GM12878 (cell line): ENCODE data around the gene LEF1. TPM values are rescaled to one million over a fixed set of nuclear protein-coding genes. Genes with fewer than 3 reads are reported as not detected.

Source experiments
- ATAC-seq: fragments of 200-7000 bp; cut with Tn5 transposase; 3 replicates; pipeline ENCODE4 v1.9.1; 2020; ENCODE audit warnings: mild to moderate bottlenecking, moderate library complexity
- BruUV-seq: library from RNA; stranded (reverse); fragments of 400-500 nt; replicated peaks from 2 replicates; lab custom pipeline; 2021; lab: Mats Ljungman, UMichigan
- CTCF ChIA-PET: fragments of 300-600 bp; sonication (Branson Sonifier 250); formaldehyde crosslinking; extraction: SDS; loops from one replicate; lab custom pipeline; 2021; ENCODE audit warnings: inconsistent platforms; lab: Yijun Ruan, JAX
- POLR2A ChIA-PET: fragments of 350-600 bp; formaldehyde crosslinking; extraction: SDS; loops from one replicate; lab custom pipeline; 2021; ENCODE audit warnings: inconsistent platforms; lab: Charles Lee
- RAD21 ChIA-PET: fragments of 300-600 bp; sonication (Branson Sonifier 250); formaldehyde crosslinking; loops from one replicate; lab custom pipeline; 2023; ENCODE audit warnings: antibody characterized with exemption; ENCODE audit not compliant: unreplicated experiment; lab: Charles Lee
- SMC1A ChIA-PET: fragments of 300-600 bp; sonication (Branson Sonifier 250); formaldehyde crosslinking; loops from one replicate; lab custom pipeline; 2023; ENCODE audit not compliant: unreplicated experiment, uncharacterized antibody; lab: Charles Lee
- DNase-seq: peaks from one replicate; pipeline ENCODE4 v3.0.0-alpha.2; 2011; ENCODE audit warnings: low read depth, low spot score
- FAIRE-seq: peaks from 3 replicates; lab custom pipeline; 2011; peaks lifted over from hg19 to GRCh38; lab: Jason Lieb, UNC
- H2AFZ ChIP-seq: 2 replicates; pipeline ENCODE4 v1.6.0; 2011; ENCODE audit warnings: low read depth, low read length, control low read depth; ENCODE audit not compliant: control insufficient read depth
- H3K27ac ChIP-seq: 2 replicates; pipeline ENCODE4 v1.5.1; 2011; ENCODE audit warnings: control low read depth; ENCODE audit not compliant: control insufficient read depth, insufficient read depth
- H3K27me3 ChIP-seq, 2 experiments: replicated peaks in 1 of 2; 2 replicates each; pipeline versions ENCODE4 v1.6.0 to v1.6.1; 2011; ENCODE audit warnings: low read length in 1 of 2; ENCODE audit not compliant: control insufficient read depth in 2 of 2, insufficient read depth in 2 of 2
- H3K36me3 ChIP-seq, 2 experiments: 2 replicates each; pipeline ENCODE4 v1.5.1; 2011; ENCODE audit warnings: low read length in 1 of 2; ENCODE audit not compliant: control insufficient read depth in 2 of 2, insufficient read depth in 2 of 2
- H3K4me1 ChIP-seq: 2 replicates; pipeline ENCODE4 v1.6.1; 2011; ENCODE audit warnings: mild to moderate bottlenecking, low read length, moderate library complexity, mixed read lengths; ENCODE audit not compliant: control insufficient read depth, insufficient read depth
- H3K4me2 ChIP-seq: 2 replicates; pipeline ENCODE4 v1.6.0; 2011; ENCODE audit warnings: control low read depth; ENCODE audit not compliant: control insufficient read depth, insufficient read depth
- H3K4me3 ChIP-seq: fragments of 200-600 bp; sonication (generic); 2 replicates; pipeline ENCODE4 v1.5.1; 2016
- H3K79me2 ChIP-seq: 2 replicates; pipeline ENCODE4 v1.6.0; 2011; ENCODE audit warnings: low read length; ENCODE audit not compliant: control insufficient read depth, insufficient read depth
- H3K9ac ChIP-seq: 2 replicates; pipeline ENCODE4 v1.8.0; 2011; ENCODE audit warnings: low read length, control low read depth, mixed read lengths; ENCODE audit not compliant: control insufficient read depth, insufficient read depth
- H3K9me3 ChIP-seq: replicated peaks from 3 replicates; pipeline ENCODE4 v1.5.1; 2011; ENCODE audit warnings: mild to moderate bottlenecking, low read length; ENCODE audit not compliant: control insufficient read depth, insufficient read depth
- H4K20me1 ChIP-seq: 2 replicates; pipeline ENCODE4 v1.6.0; 2011; ENCODE audit not compliant: control insufficient read depth, insufficient read depth
- FOXK2 ChIP-seq: fragments of 450-650 bp; IDR thresholded peaks from 2 replicates; pipeline ENCODE4 v1.6.1; 2017; ENCODE audit warnings: mild to moderate bottlenecking, moderate library complexity
- HDAC2 ChIP-seq: fragments of 200-600 bp; sonication (generic); IDR thresholded peaks from 2 replicates; pipeline ENCODE4 v1.6.1; 2017
- HDGF ChIP-seq: fragments of 450-650 bp; IDR thresholded peaks from 2 replicates; pipeline ENCODE4 v1.6.1; 2016; ENCODE audit warnings: antibody characterized with exemption
- JUNB ChIP-seq: IDR thresholded peaks from 2 replicates; pipeline ENCODE4 v1.6.1; 2016; ENCODE audit warnings: antibody characterized with exemption, mild to moderate bottlenecking
- MTA2 ChIP-seq: fragments of 450-650 bp; IDR thresholded peaks from 2 replicates; pipeline ENCODE4 v1.6.1; 2016; ENCODE audit warnings: low read depth, mild to moderate bottlenecking, moderate library complexity
- MXI1 ChIP-seq: fragments of 150-350 bp; IDR thresholded peaks from 2 replicates; pipeline ENCODE4 v1.6.1; 2011; ENCODE audit warnings: low read depth, mild to moderate bottlenecking, inconsistent platforms, low read length, improper control_type of control experiment
- ZNF207 ChIP-seq: fragments of 450-650 bp; IDR thresholded peaks from 2 replicates; pipeline ENCODE4 v1.6.1; 2014; ENCODE audit warnings: antibody characterized with exemption, mild to moderate bottlenecking, borderline replicate concordance
- ZNF274 ChIP-seq: IDR thresholded peaks from one replicate; pipeline ENCODE4 v1.8.0; 2011; ENCODE audit not compliant: insufficient read length, insufficient read depth
- ZSCAN29 ChIP-seq: fragments of 450-650 bp; IDR thresholded peaks from 2 replicates; pipeline ENCODE4 v1.6.1; 2017; ENCODE audit warnings: mild to moderate bottlenecking, moderate library complexity
- whole genome bisulfite sequencing: methylation state at CpG from one replicate; pipeline ENCODE4 v1.1.6; 2016; ENCODE audit warnings: low lambda C conversion rate; ENCODE audit not compliant: insufficient replicate concordance, insufficient coverage; ENCODE audit errors: missing lambda C conversion rate; 5-methylcytosine and 5-hydroxymethylcytosine counted together
- in situ Hi-C: fragments of 300-500 bp; cut with MboI; formaldehyde crosslinking; loops from 9 replicates; pipeline ENCODE4 v1.14.3; 2018; ENCODE audit warnings: mixed read lengths
- intact Hi-C: fragments of 100-400 bp; cut with micrococcal nuclease; formaldehyde crosslinking; loops from one replicate; pipeline ENCODE4 v1.14.2; 2022; ENCODE audit not compliant: unreplicated experiment
- polyA plus RNA-seq, 11 experiments: library from polyadenylated mRNA; depleted of rRNA in 4 of 11; unstranded in 6 of 11; stranded (reverse) in 5 of 11; fragments of >200 nt; fragmentation: Nextera tagmentation in 4 of 11; fragmentation: Illumina TruSeq in 1 of 11; extraction: Ambion mirVana in 4 of 11; extraction: Trizol in 1 of 11; gene quantifications; 1 replicate in 1 of 11; 2 replicates in 10 of 11; pipeline versions ENCODE4 v1.2.1 to v1.2.3, GENCODE V29; 2011 to 2016; ENCODE audit warnings: inconsistent platforms in 2 of 11, missing spikeins in 2 of 11, low read depth in 1 of 11
- total RNA-seq, 4 experiments: library from RNA; depleted of rRNA in 3 of 4; stranded (reverse); fragments of >200 nt in 3 of 4; fragmentation: Illumina TruSeq in 1 of 4; extraction: Trizol in 1 of 4; gene quantifications; 2 replicates each; pipeline versions ENCODE4 v1.2.1 to v1.2.3, GENCODE V29; 2013 to 2021

The LEF1 gene
- total and polyA plus RNA-seq, 10 of the 15 experiments (the other 5 are each of a cell fraction or from before 2014, with no cell fraction given) = 10.2 to 38.1 (median 19.5) TPM

- in situ Hi-C loops = no loop called here
- no peaks in the 10 kb centered on the region for H3K27me3 ChIP-seq
- FAIRE-seq = no peak
- intact Hi-C loops = no loop called here
- no peaks in the 10 kb centered on the region for H4K20me1 ChIP-seq
- H3K36me3 ChIP-seq = no peaks in the 10 kb centered on the region
- H3K9me3 ChIP-seq = no peaks in the 10 kb centered on the region
- RAD21 ChIA-PET = interaction anchor here (1.4 to 2.5 kb wide), 3 partner anchors 29 to 513 kb away, joined by 4 to 13 read pairs (median 5); no protein-coding TSS in a partner anchor
- no peak overlapping the region for H3K27ac ChIP-seq
- TF ChIP-seq MTA2 = no peak
- no peak for TF ChIP-seq HDGF
- TF ChIP-seq ZNF274 = no peak
- no peak for TF ChIP-seq MXI1
- no peak for TF ChIP-seq FOXK2
- no peak for TF ChIP-seq HDAC2
- no peak for TF ChIP-seq JUNB
- TF ChIP-seq ZNF207 = no peak
- no peak for TF ChIP-seq ZSCAN29
- H2AFZ ChIP-seq = no peak overlapping the region
- 75% methylated on average over 11 of the region's 11 CpGs for WGBS
- POLR2A ChIA-PET = interaction anchor here (1.4 kb wide), 1 partner anchor 21 kb away, joined by 3 read pairs; no protein-coding TSS in a partner anchor
- H3K4me3 ChIP-seq = no peak overlapping the region
- no peak for ATAC-seq
- CTCF ChIA-PET = interaction anchor here (0.8 to 2.7 kb wide), 11 partner anchors 8 to 514 kb away, joined by 3 to 6 read pairs (median 4); no protein-coding TSS in a partner anchor
- H3K4me1 ChIP-seq = no peaks in the 10 kb centered on the region
- no peak for DNase-seq
- SMC1A ChIA-PET = interaction anchor here (1.2 to 2.1 kb wide), 5 partner anchors 9 to 513 kb away, joined by 3 to 13 read pairs (median 5); no protein-coding TSS in a partner anchor
- no peak overlapping the region for H3K4me2 ChIP-seq
- no TSS peak for BruUV-seq
- H3K9ac ChIP-seq = no peak overlapping the region
- H3K79me2 ChIP-seq = no peaks in the 10 kb centered on the region
These were observed 109.9 kb downstream of the LEF1 start for GRCh38 chr4:108058685-108059440.
